ENCODE data around the gene CPD. TPM values are rescaled to one million over a fixed set of nuclear protein-coding genes. Genes with fewer than 3 reads are reported as not detected.

CPD gene
- total RNA-seq, 4 donors from 2014 or later = 70.9 to 143 (median 77.5) TPM

DNA sequence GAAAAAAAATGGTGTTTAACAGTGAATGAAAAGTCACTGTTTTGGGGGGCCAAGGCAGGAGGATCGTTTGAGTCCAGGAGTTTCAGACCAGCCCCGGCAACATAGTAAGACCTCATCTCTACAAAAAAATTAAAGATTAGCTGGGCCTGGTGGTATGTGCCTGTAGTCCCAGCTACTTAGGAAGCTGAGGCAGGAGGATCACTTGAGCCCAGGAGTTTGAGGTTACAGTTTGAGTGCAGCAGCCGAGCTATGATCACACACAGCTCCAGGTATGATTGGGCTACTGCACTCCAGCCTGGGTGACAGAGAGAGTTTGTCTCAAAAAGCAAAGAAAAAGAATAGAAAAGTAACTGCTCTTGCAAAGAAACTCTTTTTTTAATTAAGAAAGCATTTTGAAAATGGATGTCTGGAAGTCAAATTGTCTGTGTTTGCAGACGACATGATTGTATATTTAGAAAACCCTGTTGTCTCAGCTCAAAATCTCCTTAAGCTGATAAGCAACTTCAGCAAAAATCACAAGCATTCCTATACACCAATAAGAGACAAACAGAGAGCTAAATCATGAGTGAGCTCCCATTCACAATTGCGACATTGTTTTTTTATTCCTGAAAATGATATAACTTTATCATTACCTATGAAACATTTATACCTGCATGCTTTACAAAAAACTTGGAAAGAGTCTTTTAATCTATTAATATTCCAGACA, 20.5 kb upstream of the CPD start:
- TF ChIP-seq, protein P1, sequence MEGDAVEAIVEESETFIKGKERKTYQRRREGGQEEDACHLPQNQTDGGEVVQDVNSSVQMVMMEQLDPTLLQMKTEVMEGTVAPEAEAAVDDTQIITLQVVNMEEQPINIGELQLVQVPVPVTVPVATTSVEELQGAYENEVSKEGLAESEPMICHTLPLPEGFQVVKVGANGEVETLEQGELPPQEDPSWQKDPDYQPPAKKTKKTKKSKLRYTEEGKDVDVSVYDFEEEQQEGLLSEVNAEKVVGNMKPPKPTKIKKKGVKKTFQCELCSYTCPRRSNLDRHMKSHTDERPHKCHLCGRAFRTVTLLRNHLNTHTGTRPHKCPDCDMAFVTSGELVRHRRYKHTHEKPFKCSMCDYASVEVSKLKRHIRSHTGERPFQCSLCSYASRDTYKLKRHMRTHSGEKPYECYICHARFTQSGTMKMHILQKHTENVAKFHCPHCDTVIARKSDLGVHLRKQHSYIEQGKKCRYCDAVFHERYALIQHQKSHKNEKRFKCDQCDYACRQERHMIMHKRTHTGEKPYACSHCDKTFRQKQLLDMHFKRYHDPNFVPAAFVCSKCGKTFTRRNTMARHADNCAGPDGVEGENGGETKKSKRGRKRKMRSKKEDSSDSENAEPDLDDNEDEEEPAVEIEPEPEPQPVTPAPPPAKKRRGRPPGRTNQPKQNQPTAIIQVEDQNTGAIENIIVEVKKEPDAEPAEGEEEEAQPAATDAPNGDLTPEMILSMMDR (IDR thresholded peaks at IDR 0.05; ENCODE audit: low read depth) = no peak

DNA sequence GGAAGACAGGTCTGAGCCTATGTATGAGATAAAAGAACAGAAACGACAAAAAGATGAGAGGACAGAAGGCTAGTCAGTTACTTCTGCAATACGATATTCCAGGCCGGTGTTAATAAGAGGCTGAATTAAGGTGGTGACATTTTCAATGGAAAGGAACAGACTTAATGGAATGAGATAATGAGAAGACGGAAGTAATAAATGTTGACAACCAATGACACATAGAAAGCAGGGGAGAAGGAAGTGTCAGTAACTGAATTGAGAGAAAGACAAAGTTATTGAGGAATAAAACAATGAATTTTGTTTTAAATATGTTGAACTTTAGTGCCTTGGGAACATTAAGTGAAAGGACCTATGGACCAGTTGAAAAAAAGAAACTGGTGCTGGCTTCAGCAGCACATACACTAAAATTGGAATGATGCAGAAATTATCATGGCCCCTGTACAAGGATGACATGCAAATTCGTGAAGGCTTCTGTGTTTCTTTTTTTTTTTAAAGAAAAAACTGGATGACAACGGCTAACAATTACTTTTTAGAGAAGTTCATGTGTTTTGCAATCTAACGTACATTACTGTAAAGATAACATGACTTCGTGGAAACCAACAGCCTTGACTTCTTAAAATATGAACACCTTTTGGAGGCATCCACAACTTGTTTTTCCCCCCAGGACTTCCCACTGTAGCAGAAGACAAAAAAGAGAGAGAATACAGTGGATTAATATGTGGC, 18.5 kb upstream of the CPD start:
- TF ChIP-seq, protein P1 (IDR thresholded peaks at IDR 0.05; ENCODE audit: low read depth) = no peak

DNA sequence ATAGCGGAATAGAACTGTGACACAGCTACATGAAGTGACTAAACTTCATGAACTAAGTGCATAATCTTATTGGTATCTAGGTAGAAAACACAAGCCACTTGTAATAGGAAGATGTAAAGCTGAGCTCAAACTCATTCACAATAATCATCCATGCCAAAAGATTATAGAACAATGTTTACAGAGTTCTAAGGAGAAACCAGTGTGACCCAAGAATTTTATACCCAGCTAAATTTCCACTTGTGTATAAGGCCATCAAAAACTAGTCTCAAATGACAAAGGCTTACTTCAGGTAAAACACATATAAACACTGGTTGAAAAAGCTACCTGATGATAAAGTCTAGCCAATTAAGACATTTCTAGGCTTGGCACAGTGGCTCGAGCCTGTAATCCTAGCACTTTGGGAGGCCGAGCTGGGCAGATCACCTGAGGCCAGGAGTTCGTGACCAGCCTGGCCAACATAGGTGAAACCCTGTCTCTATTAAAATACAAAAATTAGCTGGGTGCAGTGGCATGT, 16.9 kb upstream of the CPD start:
- TF ChIP-seq, protein P1 (IDR thresholded peaks at IDR 0.05; ENCODE audit: low read depth) = no peak

- TF ChIP-seq, protein P1 (IDR thresholded peaks at IDR 0.05; ENCODE audit: low read depth) = no peak
Observed at GRCh38 chr17:30363715-30364202, 15.0 kb upstream of the CPD start.

DNA sequence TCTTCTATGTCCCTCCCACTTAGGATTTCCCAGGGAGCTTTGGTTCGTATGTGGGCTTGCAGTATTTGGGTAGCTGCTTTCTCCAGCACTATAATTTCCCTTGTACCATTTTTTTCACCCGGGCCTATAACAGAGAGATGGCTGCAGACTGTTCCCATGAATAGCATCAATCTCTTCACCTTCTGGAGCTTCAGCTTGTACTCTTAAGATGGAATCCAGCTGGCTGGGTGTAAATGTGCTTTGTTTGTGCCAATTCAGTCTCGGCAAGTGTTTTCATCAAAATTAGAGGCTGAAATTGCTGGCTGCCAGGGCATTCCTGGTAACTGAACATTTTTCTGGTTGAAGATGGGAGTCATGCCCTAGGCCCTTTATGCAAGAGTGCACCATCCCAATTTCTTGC, 12.2 kb upstream of the CPD start:
- TF ChIP-seq, protein P1 (IDR thresholded peaks at IDR 0.05; ENCODE audit: low read depth) = no peak

DNA sequence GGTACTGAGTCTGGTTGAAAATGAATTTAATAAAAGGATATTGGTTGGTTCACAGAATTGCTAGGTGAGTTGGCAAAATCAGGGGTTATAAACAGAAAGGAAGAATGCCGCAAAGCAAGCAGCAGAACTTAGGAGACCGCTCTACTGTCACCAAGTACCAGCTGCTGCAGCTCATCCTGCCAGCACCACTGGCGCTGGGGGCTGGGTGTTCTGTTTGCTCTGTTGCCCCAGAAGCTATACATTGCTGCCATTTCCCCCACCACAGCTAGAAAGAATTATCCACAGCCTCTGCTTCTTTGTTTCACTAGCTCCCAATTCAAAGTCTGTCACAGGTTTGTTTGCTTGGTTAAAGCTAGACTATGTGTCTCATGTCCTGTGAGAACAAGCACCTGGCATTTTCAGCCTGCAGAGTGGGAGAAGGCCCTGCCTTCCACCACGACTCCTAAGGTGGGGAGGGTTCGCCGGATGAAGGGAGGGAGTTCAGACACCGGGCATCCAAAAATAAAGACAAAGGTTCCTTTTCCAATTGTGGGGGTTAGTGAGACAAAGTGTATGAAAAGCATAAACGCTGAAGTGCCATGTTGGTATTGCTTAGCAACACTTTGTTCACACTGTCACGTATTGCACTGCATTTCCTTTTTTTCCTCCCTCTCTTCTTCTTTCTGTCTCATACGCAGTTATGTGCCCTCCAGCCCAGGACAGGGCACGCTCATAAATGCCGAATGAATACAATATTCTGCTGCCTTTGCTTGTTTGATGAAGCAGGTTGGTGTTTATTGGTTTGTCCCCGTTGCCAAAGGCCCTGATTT, 9.6 kb upstream of the CPD start:
- TF ChIP-seq, protein P1 (IDR thresholded peaks at IDR 0.05; ENCODE audit: low read depth) = no peak
